PFSK-1 (cell line): Measurements from ENCODE around the gene TARS2.

Experiments
- FOXP2 ChIP-seq: optimal IDR thresholded peaks from 2 replicates; pipeline ENCODE3; 2011; ENCODE audit warnings: borderline replicate concordance, control low read depth, inconsistent platforms; ENCODE audit not compliant: insufficient read depth; ENCODE audit errors: extremely low read length, extremely low read depth
- POLR2AphosphoS5 ChIP-seq: IDR thresholded peaks from 2 replicates; pipeline ENCODE4 v1.6.1; 2012; ENCODE audit warnings: low read depth, mild to moderate bottlenecking, control low read depth, low read length, moderate library complexity
- SIN3A ChIP-seq: IDR thresholded peaks from 2 replicates; pipeline ENCODE4 v1.6.1; 2012; ENCODE audit warnings: mild to moderate bottlenecking, low read length, moderate library complexity, borderline replicate concordance; ENCODE audit not compliant: insufficient read depth
- TAF1 ChIP-seq: IDR thresholded peaks from 2 replicates; pipeline ENCODE4 v1.6.1; 2012; ENCODE audit warnings: low read length, control low read depth, borderline replicate concordance; ENCODE audit not compliant: insufficient read depth
- TF ChIP-seq, protein P1 (sequence below), 2 experiments: IDR thresholded peaks; 2 replicates each; pipeline versions ENCODE4 v1.6.1 to v1.8.0; 2011 to 2012; ENCODE audit warnings: low read depth in 2 of 2, low read length in 2 of 2, control low read depth in 1 of 2, inconsistent platforms in 1 of 2, mild to moderate bottlenecking in 1 of 2, moderate library complexity in 1 of 2; ENCODE audit not compliant: insufficient read depth in 1 of 2

TARS2 gene

GRCh38 chr1:150536836-150537731 is 49.9 kb downstream of the TARS2 start:
- TF ChIP-seq TAF1 (no peak), POLR2AphosphoS5 (no peak), SIN3A (no peak), FOXP2 (no peak)
- TF ChIP-seq, protein P1, sequence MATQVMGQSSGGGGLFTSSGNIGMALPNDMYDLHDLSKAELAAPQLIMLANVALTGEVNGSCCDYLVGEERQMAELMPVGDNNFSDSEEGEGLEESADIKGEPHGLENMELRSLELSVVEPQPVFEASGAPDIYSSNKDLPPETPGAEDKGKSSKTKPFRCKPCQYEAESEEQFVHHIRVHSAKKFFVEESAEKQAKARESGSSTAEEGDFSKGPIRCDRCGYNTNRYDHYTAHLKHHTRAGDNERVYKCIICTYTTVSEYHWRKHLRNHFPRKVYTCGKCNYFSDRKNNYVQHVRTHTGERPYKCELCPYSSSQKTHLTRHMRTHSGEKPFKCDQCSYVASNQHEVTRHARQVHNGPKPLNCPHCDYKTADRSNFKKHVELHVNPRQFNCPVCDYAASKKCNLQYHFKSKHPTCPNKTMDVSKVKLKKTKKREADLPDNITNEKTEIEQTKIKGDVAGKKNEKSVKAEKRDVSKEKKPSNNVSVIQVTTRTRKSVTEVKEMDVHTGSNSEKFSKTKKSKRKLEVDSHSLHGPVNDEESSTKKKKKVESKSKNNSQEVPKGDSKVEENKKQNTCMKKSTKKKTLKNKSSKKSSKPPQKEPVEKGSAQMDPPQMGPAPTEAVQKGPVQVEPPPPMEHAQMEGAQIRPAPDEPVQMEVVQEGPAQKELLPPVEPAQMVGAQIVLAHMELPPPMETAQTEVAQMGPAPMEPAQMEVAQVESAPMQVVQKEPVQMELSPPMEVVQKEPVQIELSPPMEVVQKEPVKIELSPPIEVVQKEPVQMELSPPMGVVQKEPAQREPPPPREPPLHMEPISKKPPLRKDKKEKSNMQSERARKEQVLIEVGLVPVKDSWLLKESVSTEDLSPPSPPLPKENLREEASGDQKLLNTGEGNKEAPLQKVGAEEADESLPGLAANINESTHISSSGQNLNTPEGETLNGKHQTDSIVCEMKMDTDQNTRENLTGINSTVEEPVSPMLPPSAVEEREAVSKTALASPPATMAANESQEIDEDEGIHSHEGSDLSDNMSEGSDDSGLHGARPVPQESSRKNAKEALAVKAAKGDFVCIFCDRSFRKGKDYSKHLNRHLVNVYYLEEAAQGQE (IDR thresholded peaks at IDR 0.05; ENCODE audit: insufficient read depth in 1 of 2, low read depth in 2 of 2, low read length in 2 of 2): no peak

- TF ChIP-seq FOXP2 (no peak), SIN3A (no peak), TAF1 (no peak), POLR2AphosphoS5 (no peak)
- TF ChIP-seq, protein P1 (IDR thresholded peaks at IDR 0.05; ENCODE audit: insufficient read depth in 1 of 2, low read depth in 2 of 2, low read length in 2 of 2): no peak
Measured at GRCh38 chr1:150537732-150538684, 50.8 kb downstream of the TARS2 start.

GRCh38 chr1:150543500-150544143 is 56.4 kb downstream of the TARS2 start:
- TF ChIP-seq, protein P1 (IDR thresholded peaks at IDR 0.05; ENCODE audit: insufficient read depth in 1 of 2, low read depth in 2 of 2, low read length in 2 of 2): no peak
- TF ChIP-seq FOXP2 (no peak), SIN3A (no peak), TAF1 (no peak), POLR2AphosphoS5 (no peak)

GRCh38 chr1:150544204-150544603 is 57.0 kb downstream of the TARS2 start:
- no peak for TF ChIP-seq SIN3A
- TF ChIP-seq FOXP2: no peak
- TF ChIP-seq TAF1: no peak
- no peak for TF ChIP-seq POLR2AphosphoS5

- TF ChIP-seq, protein P1 (IDR thresholded peaks at IDR 0.05; ENCODE audit: insufficient read depth in 1 of 2, low read depth in 2 of 2, low read length in 2 of 2): no peak
- no peak for TF ChIP-seq TAF1
- no peak for TF ChIP-seq SIN3A
- TF ChIP-seq FOXP2: no peak
Measured at GRCh38 chr1:150545486-150546032, 58.3 kb downstream of the TARS2 start.
